Psoas muscle (tissue), 8 donors: ENCODE data around the gene BCDIN3D. TPM values are rescaled to one million over a fixed set of nuclear protein-coding genes. Genes with fewer than 3 reads are reported as not detected.
"Not testable (repeated sequence)": the region's sequence is repeated elsewhere in the genome, so short reads cannot be mapped to it uniquely, and the experiment has no call there.

Experiments
- ATAC-seq, 4 donors: fragments of 200-7000 bp; cut with Tn5 transposase; one replicate each; pipeline ENCODE4 v1.9.1; 2020; ENCODE audit warnings: moderate library complexity in 3 of 4, mild to moderate bottlenecking in 2 of 4
- DNase-seq, 2 donors: peaks; one replicate each; pipeline ENCODE4 v3.0.0-alpha.2; 2020
- H3K27ac ChIP-seq: fragments of 200-600 bp; one replicate; pipeline ENCODE4 v1.8.0; 2022
- H3K27me3 ChIP-seq, 3 donors: fragments of 200-600 bp in 1 of 3; one replicate each; pipeline versions ENCODE4 v1.6.1 to v1.8.0; 2013 to 2022; ENCODE audit warnings: low read length in 2 of 3, mild to moderate bottlenecking in 2 of 3, moderate library complexity in 1 of 3; ENCODE audit not compliant: insufficient read depth in 3 of 3
- H3K36me3 ChIP-seq, 2 donors: fragments of 200-600 bp in 1 of 2; one replicate each; pipeline versions ENCODE4 v1.6.1 to v1.8.0; 2013 to 2022; ENCODE audit warnings: low read depth in 1 of 2, mild to moderate bottlenecking in 1 of 2, moderate library complexity in 1 of 2; ENCODE audit not compliant: insufficient read depth in 1 of 2
- H3K4me1 ChIP-seq: fragments of 200-600 bp; one replicate; pipeline ENCODE4 v1.8.0; 2022
- H3K4me3 ChIP-seq: fragments of 200-600 bp; one replicate; pipeline ENCODE4 v1.8.0; 2022; ENCODE audit warnings: mild to moderate bottlenecking
- H3K9me3 ChIP-seq: fragments of 200-600 bp; one replicate; pipeline ENCODE4 v1.8.0; 2022
- CTCF ChIP-seq: fragments of 200-600 bp; IDR thresholded peaks from one replicate; pipeline ENCODE4 v1.8.0; 2022; ENCODE audit warnings: antibody characterized with exemption
- WGBS, 3 donors: extraction: QIAGEN DNeasy Blood & Tissue Kit; methylation state at CpG; one replicate each; pipeline versions ENCODE4 v1.1.6 to v1.1.7; 2013; 5-methylcytosine and 5-hydroxymethylcytosine counted together
- intact Hi-C, 2 donors: fragments of 100-400 bp; cut with DNase I; formaldehyde crosslinking; loops; one replicate each; pipeline versions ENCODE4 v1.11.0 to v1.14.2; 2022
- polyA plus RNA-seq, 3 donors: library from polyadenylated mRNA; stranded (reverse); fragments of 200-250 nt; gene quantifications; one replicate each; pipeline ENCODE4 v1.2.3, GENCODE V29; 2013
- total RNA-seq, 4 donors: library from RNA; stranded (reverse); fragmentation: NEBNext Ultra II Directional in 2 of 4; extraction: Animal tissue kit (Norgen Biotek cat#: 25700) in 2 of 4; gene quantifications; one replicate each; pipeline versions ENCODE4 v1.2.1 to v1.2.4, GENCODE V29; 2021 to 2023
- donor health status: healthy with polysubstance abuse.
- donor health status: DM: no; HTN: no; CAD: no; lungs with moderate emphysema.
- donor health status: Bipolar disorder and iron deficiency.
- donor health status: healthy.
- donor health status: DM: yes; HTN: yes; CAD: no.
- donor health status: DM: no; HTN: no; CAD: no.
- donor health status: DM: no; HTN: no; CAD: no.
- donor health status: DM: yes; HTN: yes; CAD: no.

The BCDIN3D gene
- total and polyA plus RNA-seq, 7 donors = 1.6 to 9.0 (median 3.1) TPM

- no peaks in the 10 kb centered on the region for H3K36me3 ChIP-seq
- no peaks in the 10 kb centered on the region for H3K27me3 ChIP-seq
- no peak overlapping the region for H3K4me3 ChIP-seq
- H3K27ac ChIP-seq = no peak overlapping the region
- ATAC-seq = no peak
- no peak for TF ChIP-seq CTCF
- peaks cover 9% of the 10 kb centered on the region for H3K4me1 ChIP-seq
- WGBS, 3 donors = 57 to 76% (median 66%) methylated on average over 3 of the region's 3 CpGs
- intact Hi-C loops = loop anchor here in 1 of 2 donors (5.0 kb wide), 1 partner anchor 199 kb away; no protein-coding TSS in a partner anchor
- H3K9me3 ChIP-seq = no peaks in the 10 kb centered on the region
- no peak for DNase-seq
These were observed 30.5 kb upstream of the BCDIN3D start for GRCh38 chr12:49873361-49873934.

DNA sequence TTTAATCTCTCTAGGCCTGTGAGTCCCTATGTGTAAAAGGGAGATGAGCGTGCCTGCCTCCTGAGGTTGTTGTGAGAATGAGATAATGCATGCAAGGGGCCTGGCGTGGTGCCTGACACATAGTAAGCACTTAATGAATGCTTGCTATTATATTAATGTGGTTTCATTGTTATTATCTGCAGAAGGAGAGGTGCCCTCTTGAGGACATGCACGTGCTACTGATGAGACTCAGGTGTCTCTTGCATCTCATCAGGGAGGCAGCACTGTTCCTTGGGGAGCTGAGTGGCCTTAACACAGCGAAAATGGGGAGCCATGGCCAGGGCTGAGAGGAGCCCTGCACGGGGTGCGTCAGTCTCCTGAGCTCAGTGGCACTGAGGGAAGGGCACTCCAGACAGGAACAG, 29.9 kb upstream of the BCDIN3D start:
- DNase-seq = no peak
- no peak overlapping the region for H3K4me3 ChIP-seq
- WGBS, 3 donors = 73 to 79% (median 75%) methylated on average over 6 of the region's 6 CpGs
- no peaks in the 10 kb centered on the region for H3K9me3 ChIP-seq
- intact Hi-C loops = loop anchor here in 1 of 2 donors (5.0 kb wide), 1 partner anchor 200 kb away; no protein-coding TSS in a partner anchor
- no peak overlapping the region for H3K27ac ChIP-seq
- TF ChIP-seq CTCF = no peak
- H3K4me1 ChIP-seq = peaks cover 14% of the 10 kb centered on the region
- ATAC-seq = no peak
- no peaks in the 10 kb centered on the region for H3K27me3 ChIP-seq
- H3K36me3 ChIP-seq = no peaks in the 10 kb centered on the region

DNA sequence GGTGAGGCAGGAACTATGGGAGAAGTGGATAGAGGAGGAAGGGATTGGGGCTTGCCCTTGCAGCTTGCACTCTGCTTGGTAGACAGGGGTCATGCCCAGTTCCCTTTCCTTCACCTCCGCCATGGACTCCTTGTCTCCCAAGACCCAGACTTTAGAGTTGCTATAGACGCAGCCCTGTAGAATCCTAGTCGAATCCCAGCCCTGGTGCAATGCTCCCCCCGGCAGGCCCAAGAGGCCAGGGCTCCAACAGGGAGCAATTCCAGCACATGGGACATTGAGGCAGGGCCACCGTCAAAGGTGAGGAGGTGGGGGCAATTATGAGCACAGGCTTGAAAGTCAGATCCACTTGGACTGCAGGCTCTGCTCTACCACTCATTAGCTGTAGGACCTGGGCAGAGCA, 29.5 kb upstream of the BCDIN3D start:
- H3K4me3 ChIP-seq = no peak overlapping the region
- 95 to 96% (median 96%) methylated on average over 5 of the region's 5 CpGs for WGBS, 3 donors
- no peaks in the 10 kb centered on the region for H3K36me3 ChIP-seq
- no peaks in the 10 kb centered on the region for H3K27me3 ChIP-seq
- no peak for TF ChIP-seq CTCF
- DNase-seq (no peak), ATAC-seq (no peak)
- peaks cover 15% of the 10 kb centered on the region for H3K4me1 ChIP-seq
- H3K27ac ChIP-seq = no peak overlapping the region
- intact Hi-C loops = loop anchor here in 1 of 2 donors (5.0 kb wide), 1 partner anchor 200 kb away; no protein-coding TSS in a partner anchor
- H3K9me3 ChIP-seq = no peaks in the 10 kb centered on the region

DNA sequence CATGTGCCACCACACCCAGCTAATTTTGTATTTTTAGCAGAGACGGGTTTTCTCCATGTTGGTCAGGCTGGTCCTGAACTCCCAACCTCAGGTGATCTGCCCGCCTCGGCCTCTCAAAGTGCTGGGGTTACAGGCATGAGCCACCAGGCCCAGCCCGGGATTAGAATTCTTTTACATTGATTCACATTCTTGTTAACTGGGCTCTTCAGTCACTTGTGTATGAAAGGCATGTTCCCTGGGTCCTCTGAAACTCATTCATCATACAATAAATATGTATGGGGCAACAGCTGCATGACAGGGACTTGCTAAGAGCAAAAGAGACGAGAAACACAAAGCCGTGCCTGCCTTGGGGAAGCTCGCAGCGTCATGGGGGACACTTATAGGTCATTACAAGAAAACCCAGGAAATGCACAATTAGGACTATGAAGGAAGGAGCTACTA, 28.9 kb upstream of the BCDIN3D start:
- intact Hi-C loops = loop anchor here in 1 of 2 donors (5.0 kb wide), 1 partner anchor 200 kb away; no protein-coding TSS in a partner anchor

DNA sequence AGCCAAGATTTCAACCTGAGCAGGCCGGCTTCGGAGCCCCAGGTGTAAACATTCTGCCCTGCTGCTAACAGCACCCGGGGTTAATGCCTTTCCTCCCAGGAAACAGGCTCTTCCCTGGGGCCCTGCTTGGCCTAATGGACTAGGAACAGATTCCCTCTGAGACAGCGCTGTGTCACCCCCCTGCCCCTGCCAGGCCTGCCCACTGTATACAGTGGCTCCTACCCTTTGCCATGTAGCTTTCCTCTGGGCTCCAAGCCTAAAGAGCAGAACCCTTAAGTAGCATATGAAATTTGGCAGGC, 28.3 kb upstream of the BCDIN3D start:
- no peak for ATAC-seq
- Histone ChIP-seq H3K27me3 (no peaks in the 10 kb centered on the region), H3K9me3 (no peaks in the 10 kb centered on the region), H3K4me1 (peaks cover 17% of the 10 kb centered on the region), H3K36me3 (no peaks in the 10 kb centered on the region), H3K4me3 (no peak overlapping the region), H3K27ac (no peak overlapping the region)
- TF ChIP-seq CTCF = no peak
- DNase-seq = no peak
- intact Hi-C loops = loop anchor here in 1 of 2 donors (5.0 kb wide), 1 partner anchor 201 kb away; no protein-coding TSS in a partner anchor
- 88 to 93% (median 93%) methylated on average over 4 of the region's 4 CpGs for WGBS, 3 donors

More for the DNA sequence above, 28.9 kb upstream of the BCDIN3D start:
- peaks cover 17% of the 10 kb centered on the region for H3K4me1 ChIP-seq
- not testable (repeated sequence) for H3K36me3 ChIP-seq, H3K27me3 ChIP-seq, H3K9me3 ChIP-seq, ATAC-seq, H3K27ac ChIP-seq, DNase-seq, H3K4me3 ChIP-seq
- 89 to 92% (median 91%) methylated on average over 8 of the region's 8 CpGs for WGBS, 3 donors
